Measurements from ENCODE around the gene FGD4. TPM values are rescaled to one million over a fixed set of nuclear protein-coding genes. Genes with fewer than 3 reads are reported as not detected.

The FGD4 gene
- total and polyA plus RNA-seq, 9 of the 15 experiments (the other 6 are each of a cell fraction or from before 2014, with no cell fraction given) = 0.05 to 0.51 (median 0.27) TPM

- TF ChIP-seq SMARCC2 (IDR thresholded peaks at IDR 0.05; ENCODE audit: low read depth) = peak; percentile 58; the same call in 1 of the 2 replicates
- TF ChIP-seq NFE2 (IDR thresholded peaks at IDR 0.05; ENCODE audit: low read depth) = 0 out of 2 replicates have a peak, but pooled peaks have one; percentile 10
- no peak for TF ChIP-seq ASH1L (IDR thresholded peaks at IDR 0.05; ENCODE audit: borderline replicate concordance, low read depth, partially characterized antibody)
- TF ChIP-seq SMARCE1 (IDR thresholded peaks at IDR 0.05) = peak; percentile 85; the same call in 1 of the 2 replicates
- TF ChIP-seq ATF3 (IDR thresholded peaks at IDR 0.05) = no peak
- TF ChIP-seq ATF3 (CRISPR knock-in tag; conservative IDR thresholded peaks at IDR 0.05) = no peak
- peak; percentile 76 for TF ChIP-seq CBFA2T2 (conservative IDR thresholded peaks at IDR 0.05)
- peak; percentile 81 for TF ChIP-seq PML (IDR thresholded peaks at IDR 0.05; ENCODE audit: low read length)
- TF ChIP-seq SMARCA4 (IDR thresholded peaks at IDR 0.05) = peak; percentile 76; the same call in 1 of the 2 replicates
- TF ChIP-seq ZNF311 (CRISPR knock-in tag; IDR thresholded peaks at IDR 0.05) = peak; percentile 53; the same call in 1 of the 2 replicates
- peak; percentile 74 for TF ChIP-seq TCF3 (CRISPR knock-in tag; IDR thresholded peaks at IDR 0.05)
- 0 out of 4 replicates have a peak, but pooled peaks of 1 of the 2 experiments have one; percentile 37 for TF ChIP-seq TRIM24 (IDR thresholded peaks at IDR 0.05)
- TF ChIP-seq ZBTB40 (IDR thresholded peaks at IDR 0.05) = no peak
- TF ChIP-seq ZBTB40 (CRISPR knock-in tag; IDR thresholded peaks at IDR 0.05) = no peak
- 0 out of 2 replicates have a peak, but pooled peaks have one; percentile 17 for TF ChIP-seq ATF4 (CRISPR knock-in tag; IDR thresholded peaks at IDR 0.05)
- peak in 1 of 2 experiments; percentile 49; a peak in 1 of 4 replicates for TF ChIP-seq FOXA3 (CRISPR knock-in tag; conservative IDR thresholded peaks at IDR 0.05 in 1 of 2, IDR thresholded peaks at IDR 0.05 in 1 of 2)
- peak; percentile 29; the same call in 1 of the 2 replicates for TF ChIP-seq POLR2AphosphoS5 (IDR thresholded peaks at IDR 0.05; ENCODE audit: control insufficient read depth, insufficient read depth, low read depth, low read length)
- 0 out of 2 replicates have a peak, but pooled peaks have one; percentile 47 for TF ChIP-seq HEY1 (CRISPR knock-in tag; IDR thresholded peaks at IDR 0.05; ENCODE audit: borderline replicate concordance)
- no peak for TF ChIP-seq EHMT2 (IDR thresholded peaks at IDR 0.05)
These were observed 245.1 kb downstream of the FGD4 start (continued) for GRCh38 chr12:32644431-32644830.

Data from K562 (cell line).